Spleen (tissue), 7 donors: Measurements from ENCODE around the gene ZNF891.

Experiments used
- POLR2A ChIP-seq, 3 donors: fragments of 450-650 bp; IDR thresholded peaks; one replicate each; pipeline ENCODE4 v1.5.1; 2017; ENCODE audit warnings: antibody characterized with exemption in 3 of 3, mild to moderate bottlenecking in 1 of 3
- TF ChIP-seq, protein P1 (sequence below), 11 experiments: fragments of 200-600 bp in 7 of 11; fragments of 450-650 bp in 4 of 11; sonication (generic) in 4 of 11; IDR thresholded peaks in 8 of 11; conservative IDR thresholded peaks in 3 of 11; 1 replicate in 7 of 11; 2 replicates in 4 of 11; pipeline versions ENCODE4 v1.4.0 to v1.8.0; 2016 to 2021; ENCODE audit warnings: antibody characterized with exemption in 11 of 11, inconsistent platforms in 4 of 11, mild to moderate bottlenecking in 1 of 11
- donor health status: DM: no; HTN: no; CAD: no; lungs with moderate emphysema.
- donor health status: DM: no; HTN: no; CAD: no.
- donor health status: DM: no; HTN: no; CAD: no.

DNA sequence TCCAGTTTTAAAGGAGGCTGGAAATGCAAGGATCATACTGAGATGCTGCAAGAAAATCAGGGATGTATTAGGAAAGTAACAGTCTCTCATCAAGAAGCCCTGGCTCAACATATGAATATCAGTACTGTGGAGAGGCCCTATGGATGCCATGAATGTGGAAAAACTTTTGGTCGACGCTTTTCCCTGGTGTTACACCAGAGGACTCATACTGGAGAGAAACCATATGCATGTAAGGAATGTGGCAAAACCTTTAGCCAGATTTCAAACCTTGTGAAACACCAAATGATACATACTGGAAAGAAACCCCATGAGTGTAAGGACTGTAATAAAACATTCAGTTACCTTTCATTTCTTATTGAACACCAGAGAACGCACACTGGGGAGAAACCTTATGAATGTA, 24.5 kb downstream of the ZNF891 start:
- TF ChIP-seq POLR2A (IDR thresholded peaks at IDR 0.05) = no peak
- TF ChIP-seq, protein P1, sequence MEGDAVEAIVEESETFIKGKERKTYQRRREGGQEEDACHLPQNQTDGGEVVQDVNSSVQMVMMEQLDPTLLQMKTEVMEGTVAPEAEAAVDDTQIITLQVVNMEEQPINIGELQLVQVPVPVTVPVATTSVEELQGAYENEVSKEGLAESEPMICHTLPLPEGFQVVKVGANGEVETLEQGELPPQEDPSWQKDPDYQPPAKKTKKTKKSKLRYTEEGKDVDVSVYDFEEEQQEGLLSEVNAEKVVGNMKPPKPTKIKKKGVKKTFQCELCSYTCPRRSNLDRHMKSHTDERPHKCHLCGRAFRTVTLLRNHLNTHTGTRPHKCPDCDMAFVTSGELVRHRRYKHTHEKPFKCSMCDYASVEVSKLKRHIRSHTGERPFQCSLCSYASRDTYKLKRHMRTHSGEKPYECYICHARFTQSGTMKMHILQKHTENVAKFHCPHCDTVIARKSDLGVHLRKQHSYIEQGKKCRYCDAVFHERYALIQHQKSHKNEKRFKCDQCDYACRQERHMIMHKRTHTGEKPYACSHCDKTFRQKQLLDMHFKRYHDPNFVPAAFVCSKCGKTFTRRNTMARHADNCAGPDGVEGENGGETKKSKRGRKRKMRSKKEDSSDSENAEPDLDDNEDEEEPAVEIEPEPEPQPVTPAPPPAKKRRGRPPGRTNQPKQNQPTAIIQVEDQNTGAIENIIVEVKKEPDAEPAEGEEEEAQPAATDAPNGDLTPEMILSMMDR (IDR thresholded peaks at IDR 0.05 in 8 of 11, conservative IDR thresholded peaks at IDR 0.05 in 3 of 11) = no peak
